GM18870 (cell line): ENCODE results near the gene MAP2K3.

Source experiments
- ATAC-seq: cut with Tn5 transposase; IDR thresholded peaks from one replicate; pipeline ENCODE4 v1.9.1; 2021; ENCODE audit warnings: moderate library complexity; ENCODE audit not compliant: unreplicated experiment

The MAP2K3 gene

DNA sequence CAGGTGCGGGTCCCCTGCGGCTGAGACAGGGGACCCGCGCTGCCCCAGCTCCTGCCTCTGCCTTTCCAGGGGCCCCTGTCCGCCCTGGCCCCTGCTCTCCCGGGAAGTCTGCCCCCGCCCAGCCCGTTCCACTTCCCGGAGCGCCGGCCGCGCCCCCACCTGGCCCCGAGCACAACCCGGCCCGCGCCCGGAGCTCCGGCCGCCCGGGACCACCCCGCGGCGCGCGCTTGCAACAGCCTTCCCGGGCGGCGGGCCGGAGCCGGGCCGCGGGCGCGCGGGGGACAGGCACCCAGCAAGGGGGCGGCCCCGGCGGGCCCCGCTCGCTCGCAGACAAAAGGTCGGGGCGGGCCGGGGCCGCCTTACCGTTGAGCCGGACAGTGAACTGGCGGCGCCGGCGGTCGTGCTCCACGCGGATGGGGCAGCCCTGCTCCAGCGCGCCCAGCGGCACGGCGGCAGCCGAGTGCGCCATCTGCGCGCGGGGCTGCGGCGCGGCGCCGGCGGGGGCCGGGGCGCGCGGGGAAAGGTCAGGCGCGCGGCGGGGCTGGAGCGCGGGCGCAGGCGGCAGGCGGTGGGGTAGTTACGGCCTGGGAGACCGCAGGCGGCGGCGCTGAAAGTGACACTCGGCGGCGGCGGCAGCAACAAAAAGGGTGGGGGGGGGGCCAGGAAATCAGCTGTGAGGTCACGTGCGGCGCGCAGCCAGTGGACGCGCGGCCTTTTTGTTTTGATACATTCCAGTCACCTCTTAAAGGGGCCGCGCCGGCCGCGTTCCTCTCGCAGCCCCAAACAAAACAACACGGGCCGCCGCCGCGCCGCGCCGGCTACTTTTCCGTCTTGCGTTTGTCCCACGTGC, 31.5 kb upstream of the MAP2K3 start, which contains the start of gene NATD1:
TSS of gene NATD1 (minus strand) at position 615 of the 850 bp plus-strand sequence. CDS start at position 469, 146 bp downstream.
- peak; percentile 51 for ATAC-seq

- ATAC-seq = peak; percentile 11
Measured at GRCh38 chr17:21253646-21254441, 30.7 kb upstream of the MAP2K3 start.

- no peak for ATAC-seq
Measured at GRCh38 chr17:21258593-21258992, 25.9 kb upstream of the MAP2K3 start.

- ATAC-seq = no peak
Measured at GRCh38 chr17:21262259-21262993, 22.1 kb upstream of the MAP2K3 start.

DNA sequence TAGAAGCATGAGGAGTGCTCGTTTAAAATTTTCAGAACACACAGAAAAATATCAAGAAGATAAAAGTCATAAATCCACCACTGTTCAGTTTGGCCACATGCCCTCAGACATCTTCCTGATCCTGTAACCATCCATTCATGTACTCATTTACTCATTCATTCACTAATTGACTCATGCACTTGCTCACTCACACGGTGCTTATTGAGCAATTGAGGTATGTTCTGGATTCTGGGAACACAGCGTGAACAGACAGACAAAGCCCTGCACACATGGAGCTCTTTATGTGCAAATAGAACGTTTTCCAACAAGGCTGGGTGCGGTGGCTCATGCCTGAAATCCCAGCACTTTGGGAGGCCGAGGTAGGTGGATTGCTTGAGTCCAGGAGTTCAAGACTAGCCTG, 21.1 kb upstream of the MAP2K3 start:
- ATAC-seq = no peak

DNA sequence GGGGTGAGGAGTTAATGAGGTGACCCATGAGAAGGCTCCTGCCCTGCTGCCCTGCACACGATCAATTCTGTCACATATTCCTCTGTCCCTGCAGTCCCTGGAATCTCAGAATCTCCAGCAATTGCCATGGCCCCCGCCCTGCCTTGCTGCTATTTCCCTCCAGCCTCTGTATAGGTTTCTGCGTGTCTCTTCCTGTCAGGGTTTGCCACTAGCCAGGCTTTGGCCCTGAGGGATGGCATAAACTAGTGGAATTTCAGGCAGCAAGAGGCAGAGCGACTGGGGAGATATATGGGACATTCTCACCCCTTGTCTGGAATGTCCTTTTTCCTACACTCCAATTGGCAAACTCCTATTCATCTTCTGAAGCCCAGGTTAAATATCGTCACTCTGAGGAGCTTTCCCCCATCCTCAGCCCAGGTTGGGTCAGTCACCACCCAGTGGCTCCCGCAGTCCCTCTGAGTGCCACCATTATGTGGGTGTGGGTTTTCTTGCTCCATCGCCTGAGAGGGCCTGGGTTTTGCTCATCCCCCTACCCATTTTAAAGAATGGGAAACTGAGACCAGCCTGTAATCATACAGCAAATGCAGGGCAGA, 15.8 kb upstream of the MAP2K3 start:
- ATAC-seq = no peak

DNA sequence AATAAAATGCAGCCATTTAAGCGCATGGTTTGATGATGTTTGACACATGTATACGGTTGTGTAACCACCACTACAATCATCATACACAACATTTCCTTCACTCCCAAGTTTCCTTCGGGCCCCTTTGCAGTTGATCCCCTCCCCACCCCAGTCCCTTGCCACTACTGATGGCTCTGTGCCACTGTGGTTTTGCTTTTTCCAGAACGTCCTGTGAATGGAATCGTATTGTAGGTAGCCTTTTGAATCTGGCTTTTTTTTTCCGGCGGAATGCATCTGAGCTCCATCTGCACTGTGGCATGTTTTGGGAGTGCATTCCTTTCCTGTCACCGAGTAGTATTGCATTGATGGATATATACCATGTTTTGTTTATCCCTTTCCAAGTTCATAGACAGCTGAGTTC, 15.1 kb upstream of the MAP2K3 start:
- no peak for ATAC-seq

GRCh38 chr17:21271454-21272183, 12.9 kb upstream of the MAP2K3 start:
- ATAC-seq = no peak

GRCh38 chr17:21272250-21272649, 12.3 kb upstream of the MAP2K3 start:
- no peak for ATAC-seq

DNA sequence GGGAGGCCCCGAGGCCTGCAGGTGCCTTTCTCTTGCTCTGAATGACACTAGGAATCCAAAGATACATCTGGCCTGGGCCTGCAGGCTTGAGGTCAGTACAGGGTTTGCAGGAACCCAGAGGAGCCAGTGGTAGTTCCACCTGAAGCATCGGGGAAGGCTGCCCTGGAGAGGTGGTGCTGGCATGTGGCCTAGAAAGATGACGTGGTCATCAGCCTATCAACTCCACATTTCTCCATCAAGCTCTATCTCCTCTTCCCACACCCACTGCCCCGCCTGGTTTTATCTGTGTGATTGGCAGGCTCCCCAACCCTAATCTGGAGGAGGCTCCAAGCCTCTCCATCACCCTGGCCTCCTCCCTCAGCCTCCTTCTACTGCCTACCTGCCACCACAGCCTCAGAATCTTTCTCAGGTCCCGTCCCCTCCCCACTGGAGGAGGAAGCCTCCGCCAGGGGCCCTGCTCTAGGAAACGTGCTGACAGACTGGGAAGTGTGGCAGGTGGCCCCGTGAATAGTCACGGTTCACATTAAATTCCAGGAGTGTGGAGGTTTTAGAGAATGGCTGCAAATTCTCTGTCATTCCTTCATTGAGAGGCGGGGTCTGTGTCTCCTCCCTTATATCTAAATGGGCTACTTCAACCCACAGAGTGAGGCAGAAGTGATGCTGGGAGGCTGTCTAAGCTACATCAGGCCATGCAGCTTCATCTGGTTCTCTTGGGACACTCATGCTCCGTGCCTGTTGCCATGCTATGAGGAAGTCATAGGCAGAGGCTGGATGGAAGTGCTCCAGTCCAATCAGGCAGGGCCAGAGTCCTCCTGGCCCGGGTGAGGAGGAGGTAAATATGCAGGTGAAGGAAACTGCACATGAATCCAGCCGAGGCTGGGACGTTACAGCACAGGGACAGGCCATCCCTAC, 11.4 kb upstream of the MAP2K3 start:
- no peak for ATAC-seq

- no peak for ATAC-seq
Measured at GRCh38 chr17:21275047-21275578, 9.4 kb upstream of the MAP2K3 start.

GRCh38 chr17:21275579-21276263, 8.8 kb upstream of the MAP2K3 start:
- ATAC-seq = peak; percentile 68

GRCh38 chr17:21276264-21276588, 8.3 kb upstream of the MAP2K3 start:
- no peak for ATAC-seq

- no peak for ATAC-seq
Measured at GRCh38 chr17:21277332-21277731, 7.2 kb upstream of the MAP2K3 start.

GRCh38 chr17:21278450-21279197, 5.9 kb upstream of the MAP2K3 start:
- no peak for ATAC-seq

DNA sequence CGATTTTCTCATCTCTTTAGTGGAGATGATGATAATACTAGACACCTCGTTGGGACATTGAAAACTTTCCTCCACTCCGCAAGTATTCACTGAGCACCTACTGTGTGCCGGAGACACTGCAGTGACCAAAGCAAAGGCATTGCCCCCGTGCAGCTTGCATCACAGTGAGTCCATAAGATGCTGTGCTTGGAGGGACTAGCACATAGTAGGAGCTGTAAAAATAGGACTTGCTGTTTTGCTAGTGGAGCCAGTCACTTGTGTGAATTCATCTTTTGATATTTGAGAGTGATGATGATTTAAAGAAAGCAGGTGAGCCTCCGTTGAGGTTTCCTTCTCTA, 5.3 kb upstream of the MAP2K3 start:
- no peak for ATAC-seq

DNA sequence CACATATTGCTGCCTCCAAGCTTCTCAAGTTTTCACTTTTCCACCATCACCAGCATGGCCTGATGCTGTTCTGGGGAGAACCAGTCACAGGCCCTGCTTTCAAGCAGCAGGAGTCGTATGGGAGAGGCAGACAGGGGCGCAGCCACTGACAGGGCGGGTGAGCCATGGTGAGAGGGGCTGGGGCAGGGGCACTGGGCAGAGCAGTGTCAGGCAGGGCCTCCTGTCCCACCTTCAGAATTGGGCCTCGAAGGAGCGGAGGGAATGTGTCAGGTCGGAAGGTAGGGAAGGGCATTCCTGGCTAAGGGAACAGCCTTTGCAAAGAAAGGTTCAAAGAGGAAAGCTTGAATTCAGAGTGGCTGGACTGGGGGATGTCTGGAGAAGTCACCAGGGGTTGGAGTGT, 4.9 kb upstream of the MAP2K3 start:
- no peak for ATAC-seq

DNA sequence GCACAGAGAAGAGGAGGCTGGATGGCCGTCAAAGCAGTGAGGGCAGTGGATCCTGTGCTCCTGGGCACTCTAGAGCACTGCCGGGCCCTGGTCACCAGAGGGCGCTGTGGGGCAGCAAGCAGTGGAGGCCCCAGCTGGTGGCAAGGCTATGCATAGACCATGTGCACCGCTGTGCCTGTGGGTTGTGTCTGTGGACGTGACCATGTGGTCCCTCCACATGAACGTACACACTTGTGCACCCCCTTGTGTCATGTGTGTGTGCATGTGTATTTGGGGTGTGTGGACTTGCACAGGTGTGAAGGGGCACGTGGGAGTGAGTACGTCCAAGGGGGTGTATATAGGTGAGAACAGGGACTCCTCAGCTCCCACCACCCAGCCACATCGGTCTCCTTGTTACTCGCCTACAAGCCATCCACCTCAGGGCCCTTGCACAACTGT, 4.4 kb upstream of the MAP2K3 start:
- ATAC-seq = no peak
